ENCODE measurements around the gene HPS6.

GRCh38 chr10:102106998-102107397 is 41.8 kb downstream of the HPS6 start:
- TF ChIP-seq CTCF (IDR thresholded peaks at IDR 0.05) (no peak), POLR2A (IDR thresholded peaks at IDR 0.05) (no peak)

Data from adrenal gland (tissue), 5 donors.